OCI-LY1 (cell line): ENCODE data around the gene PRSS38.

Experiments
- H2AFZ ChIP-seq: fragments of 200-600 bp; sonication (generic), shearing (Covaris generic); 2 replicates; pipeline ENCODE4 v1.6.0; 2014; ENCODE audit warnings: antibody characterized with exemption, mild to moderate bottlenecking, low read length
- H3F3A ChIP-seq: fragments of 200-600 bp; sonication (generic), shearing (Covaris generic); 2 replicates; pipeline ENCODE4 v1.6.0; 2014; ENCODE audit warnings: mild to moderate bottlenecking, antibody characterized with exemption, low read length, moderate library complexity; ENCODE audit not compliant: insufficient read depth
- H3K27ac ChIP-seq: fragments of 200-600 bp; sonication (generic); 2 replicates; pipeline ENCODE4 v1.5.1; 2014; ENCODE audit warnings: low read length, mixed run types, mild to moderate bottlenecking, low read depth; ENCODE audit not compliant: poor library complexity, severe bottlenecking
- H3K27me3 ChIP-seq: fragments of 200-600 bp; sonication (generic); 2 replicates; pipeline ENCODE4 v1.6.0; 2014; ENCODE audit warnings: antibody characterized with exemption, mild to moderate bottlenecking, low read length, moderate library complexity; ENCODE audit not compliant: insufficient read depth
- H3K36me3 ChIP-seq: fragments of 200-600 bp; sonication (generic); 2 replicates; pipeline ENCODE4 v1.6.1; 2014; ENCODE audit warnings: mild to moderate bottlenecking, antibody characterized with exemption, low read length, moderate library complexity, mixed read lengths; ENCODE audit not compliant: insufficient read depth
- H3K4me1 ChIP-seq: fragments of 200-600 bp; sonication (generic); 2 replicates; pipeline ENCODE4 v1.5.1; 2014; ENCODE audit warnings: mild to moderate bottlenecking, low read length, moderate library complexity; ENCODE audit not compliant: insufficient read depth, severe bottlenecking
- H3K4me2 ChIP-seq: fragments of 200-600 bp; sonication (generic), shearing (Covaris generic); 2 replicates; pipeline ENCODE4 v1.6.1; 2014; ENCODE audit warnings: low read length
- H3K4me3 ChIP-seq: fragments of 200-600 bp; sonication (generic); 2 replicates; pipeline ENCODE4 v1.5.1; 2014; ENCODE audit warnings: low read length, low read depth, mild to moderate bottlenecking, mixed read lengths; ENCODE audit not compliant: poor library complexity, severe bottlenecking
- H3K79me2 ChIP-seq: fragments of 200-600 bp; shearing (Covaris generic); 2 replicates; pipeline ENCODE4 v1.6.1; 2016; ENCODE audit warnings: mixed run types, low read length, mixed read lengths; ENCODE audit not compliant: insufficient read depth
- H3K9ac ChIP-seq: fragments of 200-600 bp; sonication (generic), shearing (Covaris generic); 2 replicates; pipeline ENCODE4 v1.6.1; 2014; ENCODE audit warnings: mild to moderate bottlenecking, low read length, mixed read lengths
- H3K9me2 ChIP-seq: fragments of 200-600 bp; sonication (generic), shearing (Covaris generic); 2 replicates; pipeline ENCODE4 v1.6.1; 2014; ENCODE audit warnings: low read depth, mild to moderate bottlenecking, low read length, mixed read lengths
- H3K9me3 ChIP-seq: fragments of 200-600 bp; shearing (Covaris generic); 2 replicates; pipeline ENCODE4 v1.6.1; 2014; ENCODE audit warnings: low read length, mixed read lengths
- H4K20me1 ChIP-seq: fragments of 200-600 bp; sonication (generic), shearing (Covaris generic); 2 replicates; pipeline ENCODE4 v1.6.0; 2016; ENCODE audit warnings: mild to moderate bottlenecking, low read length; ENCODE audit not compliant: insufficient read depth
- EZH2 ChIP-seq: fragments of 200-600 bp; sonication (generic), shearing (Covaris generic); IDR thresholded peaks from 2 replicates; pipeline ENCODE4 v1.8.0; 2017; ENCODE audit warnings: borderline replicate concordance, mixed run types, mild to moderate bottlenecking, antibody characterized with exemption, low read length, moderate library complexity, mixed read lengths
- TF ChIP-seq, protein P1 (sequence below): fragments of 200-600 bp; sonication (generic), shearing (Covaris generic); IDR thresholded peaks from 2 replicates; pipeline ENCODE4 v1.5.1; 2017; ENCODE audit warnings: mild to moderate bottlenecking, antibody characterized with exemption, low read length, moderate library complexity, mixed read lengths

Gene PRSS38

DNA sequence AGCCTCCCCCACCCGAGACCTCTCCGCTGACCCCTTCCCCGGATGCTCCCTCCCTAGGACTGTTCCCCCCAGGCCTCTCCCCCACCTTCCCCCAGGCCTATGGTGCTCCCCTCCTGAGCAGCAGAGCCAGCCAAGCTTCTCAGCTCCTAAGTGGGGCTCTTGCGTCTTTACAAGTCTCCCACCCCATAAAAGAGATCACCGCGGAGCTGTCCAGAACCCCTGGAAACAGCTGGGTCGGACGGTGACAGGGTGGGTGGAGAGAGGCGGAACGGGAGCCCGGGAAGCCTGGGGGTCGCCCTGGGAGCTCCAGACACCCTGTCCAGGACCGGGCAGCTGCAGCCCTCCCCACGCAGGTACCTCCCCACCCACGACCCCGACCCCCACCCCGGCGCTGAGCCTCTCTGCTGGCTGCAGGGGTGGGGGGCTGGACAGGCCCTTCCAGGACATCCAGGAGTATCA is 71.1 kb downstream of the PRSS38 start:
- Histone ChIP-seq H3K4me2 (no peak overlapping the region), H3K27me3 (no peaks in the 10 kb centered on the region), H3K79me2 (no peaks in the 10 kb centered on the region), H4K20me1 (no peaks in the 10 kb centered on the region), H3K9me2 (no peaks in the 10 kb centered on the region), H3F3A (no peaks in the 10 kb centered on the region), H2AFZ (no peak overlapping the region), H3K9me3 (no peaks in the 10 kb centered on the region), H3K27ac (no peak overlapping the region), H3K4me1 (no peaks in the 10 kb centered on the region), H3K36me3 (no peaks in the 10 kb centered on the region), H3K9ac (no peak overlapping the region), H3K4me3 (no peak overlapping the region)
- no peak for TF ChIP-seq EZH2
- TF ChIP-seq, protein P1, sequence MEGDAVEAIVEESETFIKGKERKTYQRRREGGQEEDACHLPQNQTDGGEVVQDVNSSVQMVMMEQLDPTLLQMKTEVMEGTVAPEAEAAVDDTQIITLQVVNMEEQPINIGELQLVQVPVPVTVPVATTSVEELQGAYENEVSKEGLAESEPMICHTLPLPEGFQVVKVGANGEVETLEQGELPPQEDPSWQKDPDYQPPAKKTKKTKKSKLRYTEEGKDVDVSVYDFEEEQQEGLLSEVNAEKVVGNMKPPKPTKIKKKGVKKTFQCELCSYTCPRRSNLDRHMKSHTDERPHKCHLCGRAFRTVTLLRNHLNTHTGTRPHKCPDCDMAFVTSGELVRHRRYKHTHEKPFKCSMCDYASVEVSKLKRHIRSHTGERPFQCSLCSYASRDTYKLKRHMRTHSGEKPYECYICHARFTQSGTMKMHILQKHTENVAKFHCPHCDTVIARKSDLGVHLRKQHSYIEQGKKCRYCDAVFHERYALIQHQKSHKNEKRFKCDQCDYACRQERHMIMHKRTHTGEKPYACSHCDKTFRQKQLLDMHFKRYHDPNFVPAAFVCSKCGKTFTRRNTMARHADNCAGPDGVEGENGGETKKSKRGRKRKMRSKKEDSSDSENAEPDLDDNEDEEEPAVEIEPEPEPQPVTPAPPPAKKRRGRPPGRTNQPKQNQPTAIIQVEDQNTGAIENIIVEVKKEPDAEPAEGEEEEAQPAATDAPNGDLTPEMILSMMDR = no peak

DNA sequence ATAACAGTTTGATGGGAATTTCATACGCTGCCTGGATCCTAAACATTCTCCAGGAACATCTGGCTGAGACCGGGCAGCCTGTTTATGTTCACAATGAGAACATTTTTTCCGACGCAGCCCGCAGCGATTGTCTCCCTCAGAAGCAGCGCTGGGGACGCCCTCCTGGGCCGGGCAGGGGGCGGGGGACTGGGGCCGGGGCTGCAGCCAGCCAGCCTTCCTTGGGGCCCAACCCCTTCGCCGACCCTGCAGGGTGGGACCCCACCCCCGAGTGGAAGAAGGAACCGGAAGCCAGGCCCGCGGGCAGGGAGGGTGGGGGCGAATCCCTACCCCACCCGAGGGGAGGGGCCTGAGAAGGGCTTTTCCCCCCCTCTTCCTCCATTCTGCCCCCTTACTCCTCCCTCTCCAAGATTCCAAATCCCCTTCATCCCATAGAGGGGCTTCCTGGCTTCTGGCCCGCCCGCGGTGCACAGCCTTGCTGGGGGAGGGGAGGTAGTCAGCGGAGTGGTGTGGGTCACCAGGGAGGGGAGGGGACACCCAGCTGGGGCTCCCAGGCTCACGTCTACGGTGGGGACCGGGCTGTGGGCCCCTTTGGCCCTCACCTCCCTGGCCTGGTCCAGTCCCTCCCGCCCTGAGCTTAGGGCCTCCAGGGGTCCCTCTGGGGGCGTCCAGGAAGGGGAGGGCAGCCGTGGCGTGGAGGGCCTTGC is 71.7 kb downstream of the PRSS38 start:
- TF ChIP-seq, protein P1 = no peak
- no peak for TF ChIP-seq EZH2
- H4K20me1 ChIP-seq = no peaks in the 10 kb centered on the region
- H3K27me3 ChIP-seq = no peaks in the 10 kb centered on the region
- H3K4me3 ChIP-seq = no peak overlapping the region
- H3K9me3 ChIP-seq = no peaks in the 10 kb centered on the region
- no peaks in the 10 kb centered on the region for H3K9me2 ChIP-seq
- no peaks in the 10 kb centered on the region for H3K4me1 ChIP-seq
- no peak overlapping the region for H3K27ac ChIP-seq
- H3K9ac ChIP-seq = no peak overlapping the region
- no peaks in the 10 kb centered on the region for H3K36me3 ChIP-seq
- H3K79me2 ChIP-seq = no peaks in the 10 kb centered on the region
- H2AFZ ChIP-seq = no peak overlapping the region
- no peaks in the 10 kb centered on the region for H3F3A ChIP-seq
- no peak overlapping the region for H3K4me2 ChIP-seq

- H3K4me3 ChIP-seq = no peak overlapping the region
- no peaks in the 10 kb centered on the region for H4K20me1 ChIP-seq
- no peaks in the 10 kb centered on the region for H3K36me3 ChIP-seq
- no peak overlapping the region for H3K4me2 ChIP-seq
- no peaks in the 10 kb centered on the region for H3K27me3 ChIP-seq
- H2AFZ ChIP-seq = no peak overlapping the region
- no peak for TF ChIP-seq EZH2
- TF ChIP-seq, protein P1 = no peak
- no peaks in the 10 kb centered on the region for H3K9me3 ChIP-seq
- H3K9me2 ChIP-seq = no peaks in the 10 kb centered on the region
- H3F3A ChIP-seq = no peaks in the 10 kb centered on the region
- H3K4me1 ChIP-seq = no peaks in the 10 kb centered on the region
- H3K9ac ChIP-seq = no peak overlapping the region
- H3K27ac ChIP-seq = no peak overlapping the region
- no peaks in the 10 kb centered on the region for H3K79me2 ChIP-seq
These were observed 72.4 kb downstream of the PRSS38 start for GRCh38 chr1:227887697-227888403.
